ENCODE data around the gene EFCAB8. TPM values are rescaled to one million over a fixed set of nuclear protein-coding genes. Genes with fewer than 3 reads are reported as not detected.
A peak's percentile ranks its signal among the peaks of the same experiment; 100 is the strongest.

EFCAB8 gene
- total RNA-seq, 1 experiment from 2014 or later: not detected

DNA sequence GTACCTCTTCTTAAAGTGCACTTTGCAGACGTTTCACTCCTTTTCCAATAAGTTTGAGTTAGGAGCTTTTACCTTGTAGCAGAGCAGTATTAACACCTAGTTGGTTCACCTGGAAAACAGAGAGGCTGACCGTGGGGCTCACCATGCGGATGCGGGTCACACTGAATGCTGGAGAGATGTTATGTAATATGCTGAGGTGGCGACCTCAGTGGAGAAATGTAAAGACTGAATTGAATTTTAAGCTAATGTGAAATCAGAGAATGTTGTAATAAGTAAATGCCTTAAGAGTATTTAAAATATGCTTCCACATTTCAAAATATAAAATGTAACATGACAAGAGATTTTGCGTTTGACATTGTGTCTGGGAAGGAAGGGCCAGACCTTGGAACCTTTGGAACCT, 9.9 kb upstream of the EFCAB8 start:
- H3K9me2 ChIP-seq (ENCODE audit: insufficient read depth): no peaks in the 10 kb centered on the region
- BruUV-seq (replicated peaks): no TSS peak
- H3K27ac ChIP-seq: no peak overlapping the region
- no peak overlapping the region for H2AFZ ChIP-seq
- TF ChIP-seq, protein P1, sequence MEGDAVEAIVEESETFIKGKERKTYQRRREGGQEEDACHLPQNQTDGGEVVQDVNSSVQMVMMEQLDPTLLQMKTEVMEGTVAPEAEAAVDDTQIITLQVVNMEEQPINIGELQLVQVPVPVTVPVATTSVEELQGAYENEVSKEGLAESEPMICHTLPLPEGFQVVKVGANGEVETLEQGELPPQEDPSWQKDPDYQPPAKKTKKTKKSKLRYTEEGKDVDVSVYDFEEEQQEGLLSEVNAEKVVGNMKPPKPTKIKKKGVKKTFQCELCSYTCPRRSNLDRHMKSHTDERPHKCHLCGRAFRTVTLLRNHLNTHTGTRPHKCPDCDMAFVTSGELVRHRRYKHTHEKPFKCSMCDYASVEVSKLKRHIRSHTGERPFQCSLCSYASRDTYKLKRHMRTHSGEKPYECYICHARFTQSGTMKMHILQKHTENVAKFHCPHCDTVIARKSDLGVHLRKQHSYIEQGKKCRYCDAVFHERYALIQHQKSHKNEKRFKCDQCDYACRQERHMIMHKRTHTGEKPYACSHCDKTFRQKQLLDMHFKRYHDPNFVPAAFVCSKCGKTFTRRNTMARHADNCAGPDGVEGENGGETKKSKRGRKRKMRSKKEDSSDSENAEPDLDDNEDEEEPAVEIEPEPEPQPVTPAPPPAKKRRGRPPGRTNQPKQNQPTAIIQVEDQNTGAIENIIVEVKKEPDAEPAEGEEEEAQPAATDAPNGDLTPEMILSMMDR (conservative IDR thresholded peaks at IDR 0.05): no peak
- no peak for TF ChIP-seq EZH2 (IDR thresholded peaks at IDR 0.05; ENCODE audit: low read depth)
- H3K4me3 ChIP-seq: no peak overlapping the region
- H3K27me3 ChIP-seq (ENCODE audit: insufficient read depth, low read depth): no peaks in the 10 kb centered on the region
- no peak overlapping the region for H3K4me2 ChIP-seq
- H3K36me3 ChIP-seq (ENCODE audit: low read depth): peaks cover 21% of the 10 kb centered on the region
- DNase-seq: no peak
- ChIA-PET POLR2A (ENCODE audit: unreplicated experiment) (no interaction called here), CTCF (no interaction called here)
- intact Hi-C loops (cut with micrococcal nuclease; ENCODE audit: unreplicated experiment): no loop called here
- H4K20me1 ChIP-seq (ENCODE audit: insufficient read depth): peaks cover 22% of the 10 kb centered on the region
- H3K9me3 ChIP-seq (ENCODE audit: insufficient read depth, low read depth): no peaks in the 10 kb centered on the region
- H3K79me2 ChIP-seq (ENCODE audit: low read depth): peaks cover 8% of the 10 kb centered on the region; the same call in 1 of the 2 replicates
- H3K4me1 ChIP-seq (replicated peaks; ENCODE audit: insufficient read depth): no peaks in the 10 kb centered on the region
- H3F3A ChIP-seq (ENCODE audit: insufficient read depth, low read depth): no peaks in the 10 kb centered on the region

DNA sequence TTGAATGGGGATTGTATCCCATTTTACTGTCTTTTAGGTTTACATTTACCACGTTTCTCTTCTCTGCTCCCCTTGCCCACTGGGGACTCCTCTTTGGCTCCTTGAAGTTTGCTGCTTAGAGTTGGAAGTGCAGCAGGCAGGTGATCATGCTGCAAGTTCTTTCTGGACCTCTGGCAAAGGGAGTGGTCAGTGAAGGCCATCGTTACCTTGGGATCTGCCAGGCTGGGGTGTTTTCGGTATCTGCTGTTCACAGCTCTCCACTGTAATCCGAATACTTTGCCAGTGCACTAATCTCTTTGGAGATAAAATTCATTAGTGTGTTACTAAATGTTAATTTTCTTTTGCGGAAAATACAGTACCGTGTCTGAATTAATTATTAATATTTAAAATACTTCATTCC, 9.1 kb upstream of the EFCAB8 start:
- Histone ChIP-seq H3K4me2 (no peak overlapping the region), H3K27ac (no peak overlapping the region), H3F3A (ENCODE audit: insufficient read depth, low read depth) (no peaks in the 10 kb centered on the region), H2AFZ (no peak overlapping the region), H3K27me3 (ENCODE audit: insufficient read depth, low read depth) (no peaks in the 10 kb centered on the region), H4K20me1 (ENCODE audit: insufficient read depth) (peaks cover 19% of the 10 kb centered on the region), H3K9me3 (ENCODE audit: insufficient read depth, low read depth) (no peaks in the 10 kb centered on the region), H3K4me1 (replicated peaks; ENCODE audit: insufficient read depth) (no peaks in the 10 kb centered on the region), H3K9me2 (ENCODE audit: insufficient read depth) (no peaks in the 10 kb centered on the region), H3K4me3 (no peak overlapping the region), H3K36me3 (ENCODE audit: low read depth) (peaks cover 18% of the 10 kb centered on the region), H3K79me2 (ENCODE audit: low read depth) (peaks cover 8% of the 10 kb centered on the region; the same call in 1 of the 2 replicates)
- ChIA-PET POLR2A (ENCODE audit: unreplicated experiment) (no interaction called here), CTCF (no interaction called here)
- TF ChIP-seq EZH2 (IDR thresholded peaks at IDR 0.05; ENCODE audit: low read depth): no peak
- TF ChIP-seq, protein P1 (conservative IDR thresholded peaks at IDR 0.05): no peak
- intact Hi-C loops (cut with micrococcal nuclease; ENCODE audit: unreplicated experiment): no loop called here
- BruUV-seq (replicated peaks): TSS peak; percentile 5
- no peak for DNase-seq

DNA sequence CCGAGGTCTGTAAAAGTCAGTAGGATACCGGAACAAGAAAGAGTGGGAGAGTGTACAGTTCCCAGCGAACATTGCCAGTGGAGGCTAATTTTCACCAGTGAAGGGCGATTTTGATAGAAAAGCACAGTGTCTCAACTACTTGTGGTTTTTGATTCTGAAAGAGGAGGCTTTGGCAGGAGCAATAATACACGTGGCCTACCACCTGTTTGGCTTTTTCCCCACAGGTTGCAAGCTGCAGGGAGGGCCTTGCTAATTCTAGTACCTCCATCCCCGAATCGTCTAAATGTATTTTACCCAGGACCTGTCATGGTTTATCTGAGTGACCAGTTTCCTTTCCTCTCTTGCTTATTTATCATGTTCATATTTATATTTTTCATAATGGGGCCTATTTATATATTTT, 3.3 kb upstream of the EFCAB8 start:
- POLR2A ChIA-PET (ENCODE audit: unreplicated experiment): no interaction called here
- CTCF ChIA-PET: no interaction called here

More for the DNA sequence above, 3.3 kb upstream of the EFCAB8 start:
- H3K9me3 ChIP-seq (ENCODE audit: insufficient read depth, low read depth): no peaks in the 10 kb centered on the region
- BruUV-seq (replicated peaks): no TSS peak
- intact Hi-C loops (cut with micrococcal nuclease; ENCODE audit: unreplicated experiment): no loop called here
- no peaks in the 10 kb centered on the region for H3K4me1 ChIP-seq (replicated peaks; ENCODE audit: insufficient read depth)
- 0 out of 2 replicates have a peak, but pooled peaks cover 4% of the 10 kb centered on the region for H4K20me1 ChIP-seq (ENCODE audit: insufficient read depth)
- H3K27me3 ChIP-seq (ENCODE audit: insufficient read depth, low read depth): no peaks in the 10 kb centered on the region
- no peaks in the 10 kb centered on the region for H3K36me3 ChIP-seq (ENCODE audit: low read depth)
- no peak for DNase-seq
- no peak overlapping the region for H3K27ac ChIP-seq
- no peak overlapping the region for H3K4me2 ChIP-seq
- H3F3A ChIP-seq (ENCODE audit: insufficient read depth, low read depth): no peaks in the 10 kb centered on the region; the same call in 1 of the 2 replicates
- no peaks in the 10 kb centered on the region for H3K79me2 ChIP-seq (ENCODE audit: low read depth)
- no peak overlapping the region for H3K4me3 ChIP-seq
- no peaks in the 10 kb centered on the region for H3K9me2 ChIP-seq (ENCODE audit: insufficient read depth)
- TF ChIP-seq, protein P1 (conservative IDR thresholded peaks at IDR 0.05): no peak
- no peak for TF ChIP-seq EZH2 (IDR thresholded peaks at IDR 0.05; ENCODE audit: low read depth)
- H2AFZ ChIP-seq: no peak overlapping the region
